Ovary (tissue), 3 donors: ENCODE data around the gene RPL36A.

Experiments used
- CTCF ChIP-seq, 3 donors: fragments of 450-650 bp in 2 of 3; fragments of 200-600 bp in 1 of 3; IDR thresholded peaks; one replicate each; pipeline versions ENCODE4 v1.5.1 to v1.8.0; 2016 to 2022; ENCODE audit warnings: antibody characterized with exemption in 3 of 3, mild to moderate bottlenecking in 1 of 3
- EP300 ChIP-seq: sonication (generic); formaldehyde crosslinking; IDR thresholded peaks from one replicate; pipeline ENCODE4 v1.6.1; 2017; ENCODE audit warnings: antibody characterized with exemption
- POLR2A ChIP-seq: fragments of 450-650 bp; IDR thresholded peaks from one replicate; pipeline ENCODE4 v1.6.1; 2017; ENCODE audit warnings: antibody characterized with exemption, mild to moderate bottlenecking, moderate library complexity
- donor health status: DM: no; HTN: no; CAD: no.

- no peak for TF ChIP-seq CTCF (IDR thresholded peaks at IDR 0.05)
- TF ChIP-seq EP300 = no peak
- no peak for TF ChIP-seq POLR2A
Measured at GRCh38 chrX:101383679-101384205, 7.1 kb upstream of the RPL36A start.
